ENCODE data around the gene RBBP8NL. TPM values are rescaled to one million over a fixed set of nuclear protein-coding genes. Genes with fewer than 3 reads are reported as not detected.
A peak's percentile ranks its signal among the peaks of the same experiment; 100 is the strongest.

Gene RBBP8NL
- polyA plus RNA-seq, 1 donor: 1.3 TPM

- no peak for DNase-seq
These were observed 4.6 kb downstream of the RBBP8NL start for GRCh38 chr20:62422636-62423325.

DNA sequence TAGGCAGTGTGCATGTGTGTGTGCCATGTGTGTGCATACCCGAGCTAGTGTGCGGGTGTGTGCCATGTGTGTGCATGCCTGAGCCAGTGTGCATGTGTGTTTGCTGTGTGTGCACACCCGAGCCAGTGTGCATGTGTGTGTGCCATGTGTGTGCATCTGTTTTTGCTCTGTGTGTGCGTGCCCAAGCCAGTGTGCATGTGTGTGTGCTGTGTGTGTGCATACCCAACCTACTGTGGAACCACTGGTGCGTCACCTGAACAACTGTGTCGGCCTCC, 5.7 kb downstream of the RBBP8NL start:
- DNase-seq: no peak

DNA sequence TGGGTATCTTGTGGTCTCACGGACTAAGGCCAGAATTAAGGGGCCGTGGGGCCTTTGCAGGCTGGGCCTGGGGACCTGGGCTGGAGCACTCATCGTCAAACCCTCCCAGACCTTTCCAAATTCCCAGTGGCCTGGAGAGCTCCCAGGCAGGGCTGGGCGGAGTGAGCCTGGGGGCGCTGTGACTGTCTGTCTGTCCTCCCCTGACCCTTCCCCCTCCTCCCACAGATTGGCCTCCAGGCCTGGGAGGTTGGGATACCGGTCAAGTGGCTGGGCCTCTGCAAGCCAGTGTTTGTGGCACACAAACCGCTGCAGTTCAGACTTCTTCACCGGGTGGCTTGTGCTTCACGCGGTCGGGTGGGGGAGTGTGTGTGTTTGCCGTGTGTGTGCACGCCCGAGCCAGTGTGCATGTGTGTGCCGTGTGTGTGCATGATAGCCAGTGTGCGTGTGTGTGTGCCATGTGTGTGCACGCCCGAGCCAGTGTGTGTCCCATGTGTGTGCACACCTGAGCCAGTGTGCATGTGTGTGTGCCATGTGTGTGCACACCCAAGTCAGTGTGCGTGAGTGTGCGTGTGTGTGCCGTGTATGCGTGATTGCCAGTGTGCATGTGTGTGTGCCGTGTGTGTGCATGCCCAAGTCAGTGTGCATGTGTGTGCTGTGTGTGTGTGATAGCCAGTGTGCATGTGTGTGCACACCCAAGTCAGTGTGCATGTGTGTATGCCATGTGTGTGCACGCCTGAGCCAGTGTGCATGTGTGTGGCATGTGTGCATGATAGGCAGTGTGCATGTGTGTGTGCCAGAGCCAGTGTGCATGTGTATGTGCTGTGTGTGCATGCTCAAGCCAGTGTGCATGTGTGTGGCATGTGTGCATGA, 6.3 kb downstream of the RBBP8NL start:
- DNase-seq: no peak

DNA sequence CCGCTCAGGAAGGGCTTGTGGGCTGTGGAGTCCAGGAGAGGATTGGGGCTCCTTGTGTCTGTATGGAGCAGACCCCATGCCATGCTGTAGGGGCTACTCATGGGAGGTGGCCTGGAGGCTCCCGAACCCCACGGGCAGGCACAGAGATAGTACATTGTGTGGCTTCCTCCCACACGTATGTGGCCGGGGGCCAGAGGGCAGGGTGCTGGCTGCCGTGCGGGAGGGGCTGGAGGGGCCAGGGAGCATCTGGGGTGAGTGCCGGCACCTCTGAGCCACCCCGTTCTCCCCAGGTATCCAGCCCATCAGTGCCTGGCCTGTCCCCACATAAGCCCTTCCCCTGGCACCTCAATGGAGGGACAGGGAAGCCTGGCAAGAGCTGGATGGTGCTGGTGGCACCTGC, 7.6 kb downstream of the RBBP8NL start:
- DNase-seq: no peak

- DNase-seq: no peak
These were observed 8.4 kb downstream of the RBBP8NL start for GRCh38 chr20:62418709-62419487.

- DNase-seq: no peak
These were observed 9.2 kb downstream of the RBBP8NL start for GRCh38 chr20:62417981-62418708.

DNA sequence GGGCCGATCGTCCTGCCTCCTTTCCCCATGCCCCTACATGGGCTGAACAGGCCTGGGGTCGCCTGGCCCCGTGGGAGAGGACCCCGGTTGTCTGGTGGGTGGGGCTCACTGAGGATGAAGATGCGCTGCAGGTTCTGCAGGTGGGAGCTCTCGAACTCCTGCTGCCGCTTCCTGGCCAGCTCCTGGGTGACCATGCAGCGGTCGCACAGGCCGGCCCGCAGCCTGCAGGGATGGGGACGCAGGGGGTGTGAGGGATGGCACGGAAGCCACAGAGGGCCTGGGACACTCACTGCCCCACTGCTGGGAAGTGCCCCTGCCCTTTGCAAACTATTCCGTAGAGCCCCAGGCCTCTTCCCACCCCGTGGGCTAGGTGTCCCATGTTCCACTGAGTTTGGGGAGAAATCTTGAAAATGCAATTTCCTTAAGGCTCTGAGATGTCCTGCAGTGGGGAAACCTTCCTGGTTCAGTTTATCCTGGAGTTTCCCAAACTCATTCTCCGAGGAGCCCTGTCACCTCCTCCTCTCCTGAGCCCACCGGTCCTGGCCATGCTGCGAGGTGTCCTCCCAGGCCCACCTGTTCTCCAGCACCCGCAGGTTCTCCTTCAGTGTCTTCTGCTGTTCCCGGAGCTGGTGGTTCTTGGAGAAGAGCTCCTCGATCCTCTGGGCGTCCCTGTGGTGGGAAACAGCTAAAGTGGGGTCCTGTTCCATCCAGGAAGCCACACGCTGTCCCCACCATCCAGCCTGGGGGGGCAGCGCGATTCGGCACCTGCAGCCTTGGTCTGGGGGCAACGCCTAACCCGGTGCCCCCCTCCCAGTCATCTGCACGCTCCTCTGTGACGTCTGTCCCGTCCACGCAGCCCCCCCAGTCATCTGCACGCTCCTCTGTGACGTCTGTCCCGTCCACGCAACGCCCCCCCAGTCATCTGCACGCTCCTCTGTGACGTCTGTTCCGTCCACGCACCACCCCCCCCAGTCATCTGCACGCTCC, 10.4 kb downstream of the RBBP8NL start:
- DNase-seq: no peak

- DNase-seq: no peak
These were observed 11.8 kb downstream of the RBBP8NL start for GRCh38 chr20:62415354-62416111.

- DNase-seq: no peak
These were observed 13.3 kb downstream of the RBBP8NL start for GRCh38 chr20:62413896-62414481.

DNA sequence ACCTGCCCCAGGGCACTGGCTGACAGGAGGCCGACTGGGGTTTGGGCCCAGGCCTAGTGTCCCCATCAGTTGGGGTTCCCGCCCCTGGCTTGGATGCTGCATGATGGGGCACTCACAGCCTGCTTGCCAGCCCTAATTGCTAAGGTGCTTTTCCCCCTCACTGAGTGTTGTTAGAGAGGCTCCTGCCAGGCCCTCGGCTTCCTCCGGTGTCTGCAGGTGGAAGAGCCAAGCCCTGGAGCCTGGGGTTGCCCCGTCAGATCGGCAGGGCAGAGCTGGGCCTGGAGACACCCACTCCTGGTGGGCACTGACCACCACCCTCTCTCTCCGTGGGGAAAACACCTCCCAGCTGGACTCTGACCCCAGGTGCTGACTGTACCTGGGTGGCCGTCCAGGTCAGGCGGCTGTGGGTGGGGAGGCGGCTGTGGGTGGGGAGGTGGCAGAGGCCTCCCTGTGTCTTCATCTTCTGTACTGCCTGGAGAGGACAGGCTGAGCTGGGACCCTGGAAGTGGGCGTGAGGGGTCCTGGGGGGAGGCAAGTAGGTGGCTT, 14.2 kb downstream of the RBBP8NL start:
- DNase-seq: no peak

- no peak for DNase-seq
These were observed 14.9 kb downstream of the RBBP8NL start for GRCh38 chr20:62412194-62413024.

DNA sequence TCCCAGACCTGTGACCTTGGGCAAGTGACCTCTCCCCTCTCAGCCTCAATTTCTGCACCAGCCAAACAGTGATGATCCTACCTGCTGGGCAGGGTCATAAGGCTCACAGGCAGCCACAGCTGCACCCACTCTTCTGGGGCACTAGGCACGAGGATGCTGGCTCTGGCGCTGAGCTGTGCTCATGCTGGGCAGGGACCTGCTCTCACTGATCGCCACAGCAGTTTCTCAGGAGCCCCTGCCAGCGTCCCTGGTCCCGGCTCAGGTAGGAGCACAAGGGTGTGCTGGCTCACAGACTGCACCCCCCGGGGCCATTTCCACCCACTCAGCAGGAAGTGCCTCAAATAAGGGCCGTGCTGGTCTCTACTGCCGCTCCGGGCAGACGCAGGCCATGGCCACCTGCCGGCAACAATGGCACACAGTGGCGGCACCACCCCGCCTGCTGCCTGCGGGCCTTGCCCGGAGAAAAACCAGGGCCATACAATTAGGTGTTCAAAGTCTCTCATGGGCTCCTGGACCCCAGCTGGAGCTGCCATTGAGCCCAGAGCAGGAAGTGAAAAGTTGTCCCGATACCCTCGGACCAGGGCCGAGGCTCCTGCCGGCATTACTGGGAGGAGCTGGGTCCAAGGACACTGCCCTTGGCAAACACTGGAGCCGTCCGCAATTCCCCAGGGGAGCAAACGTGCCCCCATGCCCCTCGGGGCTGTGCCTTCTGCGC, 15.7 kb downstream of the RBBP8NL start:
- DNase-seq: no peak

DNA sequence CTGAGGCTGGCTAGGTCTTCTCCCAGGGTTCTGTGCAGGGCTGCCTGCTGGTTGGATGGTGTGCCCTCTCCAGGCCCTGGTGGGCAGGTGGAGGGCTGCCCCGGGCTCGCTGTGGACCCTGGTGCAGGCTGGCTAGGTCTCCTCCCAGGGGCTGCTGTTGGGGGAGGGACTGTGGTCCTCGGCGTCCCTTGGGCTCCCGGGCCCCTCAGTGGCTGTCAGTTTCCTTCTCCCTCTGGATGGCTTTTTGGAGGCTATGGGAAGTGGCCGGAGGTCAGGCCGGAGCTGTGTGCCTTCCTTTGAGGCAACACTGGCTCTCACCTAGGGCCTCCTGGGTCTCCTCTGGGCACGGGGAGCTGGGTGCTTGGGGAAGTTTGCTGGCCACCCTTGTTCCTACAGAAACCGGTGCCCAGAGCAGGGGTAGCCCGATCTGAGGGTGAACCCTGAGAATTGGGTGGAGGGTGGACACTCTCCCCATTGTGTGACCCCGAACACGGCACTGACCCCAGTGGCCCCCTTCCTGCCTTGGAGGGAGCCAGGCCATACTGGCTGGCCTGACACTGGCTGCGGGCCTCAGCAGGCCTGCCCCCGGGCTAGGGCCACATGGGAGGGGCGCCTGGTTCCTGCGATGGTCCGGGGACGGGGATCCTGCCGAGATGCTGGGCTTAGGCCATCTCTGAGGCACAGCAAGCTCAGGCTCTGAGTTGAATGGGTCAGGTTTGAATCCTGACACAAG, 16.4 kb downstream of the RBBP8NL start:
- DNase-seq: no peak

DNA sequence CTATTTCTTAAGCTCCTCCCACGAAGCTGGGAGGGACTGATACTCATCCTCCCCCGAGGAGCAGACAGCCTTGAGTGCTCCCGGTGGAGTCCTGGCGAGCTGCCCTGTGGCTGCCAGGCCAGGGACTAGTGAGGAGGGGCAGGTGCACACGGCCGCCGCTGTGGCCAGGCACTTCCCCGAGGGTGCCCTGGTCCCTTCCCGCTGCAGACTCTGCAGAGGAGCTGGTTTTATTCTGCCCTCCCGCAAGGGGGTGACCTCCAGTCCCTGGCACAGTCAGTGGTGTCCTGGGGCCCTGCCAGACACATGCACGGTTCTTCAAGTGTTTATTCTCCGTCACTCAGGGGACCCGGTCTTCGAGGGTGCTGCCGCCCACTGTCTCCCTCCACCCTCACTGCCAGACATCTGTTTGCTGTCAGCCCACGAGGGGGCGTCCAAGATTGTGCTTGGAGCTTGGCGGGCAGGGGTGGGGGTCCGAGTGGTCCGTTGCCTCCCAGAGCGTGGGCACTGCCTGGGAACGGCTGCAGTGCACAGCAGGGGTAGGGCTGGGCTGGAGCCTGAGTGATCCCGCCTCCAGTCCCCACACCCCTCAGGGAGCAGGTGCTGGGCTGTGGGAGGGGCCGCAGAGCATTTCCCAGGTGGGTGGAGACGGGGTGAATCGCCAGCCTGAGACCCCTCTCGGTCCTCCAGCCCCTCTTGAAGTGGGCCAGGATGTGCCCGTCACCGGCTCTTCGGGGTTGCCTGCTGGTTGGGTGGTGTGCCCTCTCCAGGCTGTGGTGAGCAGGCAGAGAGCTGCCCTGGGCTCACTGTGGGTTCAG, 17.2 kb downstream of the RBBP8NL start:
- peak; percentile 73 for DNase-seq

DNA sequence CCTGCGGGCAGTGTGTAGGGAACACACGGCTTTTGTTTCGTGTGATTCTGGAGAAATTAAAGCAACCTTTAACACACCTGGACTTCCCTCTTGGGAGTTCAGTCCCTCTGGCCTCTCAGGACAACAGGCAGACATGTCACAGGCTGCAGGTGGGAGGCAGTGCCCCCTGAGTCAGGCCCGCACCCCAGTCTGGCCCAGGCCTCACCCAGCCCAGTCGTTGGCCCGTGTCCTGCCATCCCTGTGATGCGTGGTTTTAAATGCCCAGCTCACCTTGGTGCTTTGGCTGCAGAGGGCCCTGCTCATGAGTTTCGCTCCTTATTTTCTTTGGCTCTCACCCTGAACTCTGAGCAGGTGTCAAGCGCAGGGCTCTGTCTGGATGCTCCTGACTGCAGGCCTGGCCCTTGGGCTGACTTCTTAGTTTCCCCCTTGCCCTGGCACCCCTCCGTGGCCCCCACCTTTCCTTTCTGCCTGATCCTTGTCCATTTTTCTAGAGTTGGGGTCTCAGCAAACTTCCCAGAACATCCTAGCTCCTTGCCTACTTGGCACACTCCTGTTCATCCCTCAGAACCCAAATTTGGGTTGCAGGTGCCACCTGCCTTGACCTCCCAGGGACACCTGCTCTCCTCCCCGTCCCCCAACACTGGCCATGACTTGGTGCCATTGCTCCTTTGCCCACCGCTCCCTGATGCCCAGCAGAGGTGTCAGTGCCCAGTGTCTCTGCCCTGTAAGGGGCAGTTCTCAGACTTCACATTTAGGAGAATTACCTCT, 18.1 kb downstream of the RBBP8NL start:
- no peak for DNase-seq
